Measurements from ENCODE around the gene DRAM1.

The DRAM1 gene

GRCh38 chr12:101954113-101954512 lies 76.7 kb downstream of the DRAM1 start:
- ATAC-seq (ENCODE audit: low read depth): no peak
- Histone ChIP-seq H3K36me3 (ENCODE audit: low read depth) (no peaks in the 10 kb centered on the region), H3K4me1 (ENCODE audit: insufficient read depth, poor library complexity, severe bottlenecking) (no peaks in the 10 kb centered on the region), H3K9me3 (ENCODE audit: severe bottlenecking) (no peaks in the 10 kb centered on the region), H3K4me3 (ENCODE audit: severe bottlenecking) (no peak overlapping the region), H3K27ac (ENCODE audit: poor library complexity, severe bottlenecking) (no peak overlapping the region), H3K27me3 (ENCODE audit: insufficient read depth, poor library complexity, severe bottlenecking) (no peaks in the 10 kb centered on the region)
- no peak for DNase-seq (ENCODE audit: low spot score)
- TF ChIP-seq CTCF (IDR thresholded peaks at IDR 0.05; ENCODE audit: poor library complexity, severe bottlenecking): no peak

- Histone ChIP-seq H3K4me1 (ENCODE audit: insufficient read depth, poor library complexity, severe bottlenecking) (no peaks in the 10 kb centered on the region), H3K9me3 (ENCODE audit: severe bottlenecking) (no peaks in the 10 kb centered on the region), H3K27ac (ENCODE audit: poor library complexity, severe bottlenecking) (no peak overlapping the region), H3K36me3 (ENCODE audit: low read depth) (no peaks in the 10 kb centered on the region), H3K4me3 (ENCODE audit: severe bottlenecking) (no peak overlapping the region), H3K27me3 (ENCODE audit: insufficient read depth, poor library complexity, severe bottlenecking) (no peaks in the 10 kb centered on the region)
- no peak for ATAC-seq (ENCODE audit: low read depth)
- no peak for DNase-seq (ENCODE audit: low spot score)
- no peak for TF ChIP-seq CTCF (IDR thresholded peaks at IDR 0.05; ENCODE audit: poor library complexity, severe bottlenecking)
These were observed 77.3 kb downstream of the DRAM1 start for GRCh38 chr12:101954676-101955075.

- H3K4me3 ChIP-seq (ENCODE audit: severe bottlenecking): no peak overlapping the region
- no peaks in the 10 kb centered on the region for H3K36me3 ChIP-seq (ENCODE audit: low read depth)
- no peak overlapping the region for H3K27ac ChIP-seq (ENCODE audit: poor library complexity, severe bottlenecking)
- H3K4me1 ChIP-seq (ENCODE audit: insufficient read depth, poor library complexity, severe bottlenecking): no peaks in the 10 kb centered on the region
- TF ChIP-seq CTCF (IDR thresholded peaks at IDR 0.05; ENCODE audit: poor library complexity, severe bottlenecking): no peak
- no peaks in the 10 kb centered on the region for H3K27me3 ChIP-seq (ENCODE audit: insufficient read depth, poor library complexity, severe bottlenecking)
- ATAC-seq (ENCODE audit: low read depth) (no peak), DNase-seq (ENCODE audit: low spot score) (no peak)
- H3K9me3 ChIP-seq (ENCODE audit: severe bottlenecking): no peaks in the 10 kb centered on the region
These were observed 80.0 kb downstream of the DRAM1 start for GRCh38 chr12:101957252-101957959.

- no peak for DNase-seq (ENCODE audit: low spot score)
These were observed 82.2 kb downstream of the DRAM1 start for GRCh38 chr12:101959607-101960006.

More at GRCh38 chr12:101959607-101960006, 82.2 kb downstream of the DRAM1 start:
- Histone ChIP-seq H3K4me1 (ENCODE audit: insufficient read depth, poor library complexity, severe bottlenecking) (no peaks in the 10 kb centered on the region), H3K27ac (ENCODE audit: poor library complexity, severe bottlenecking) (no peak overlapping the region), H3K36me3 (ENCODE audit: low read depth) (no peaks in the 10 kb centered on the region), H3K9me3 (ENCODE audit: severe bottlenecking) (no peaks in the 10 kb centered on the region), H3K4me3 (ENCODE audit: severe bottlenecking) (no peak overlapping the region), H3K27me3 (ENCODE audit: insufficient read depth, poor library complexity, severe bottlenecking) (no peaks in the 10 kb centered on the region)
- ATAC-seq (ENCODE audit: low read depth): no peak
- no peak for TF ChIP-seq CTCF (IDR thresholded peaks at IDR 0.05; ENCODE audit: poor library complexity, severe bottlenecking)

All from RWPE2 (cell line).